ENCODE measurements around the gene FBXO5. TPM values are rescaled to one million over a fixed set of nuclear protein-coding genes. Genes with fewer than 3 reads are reported as not detected.
"Not testable (repeated sequence)": the region's sequence is repeated elsewhere in the genome, so short reads cannot be mapped to it uniquely, and the experiment has no call there.

The FBXO5 gene
- total RNA-seq, 2 donors from 2014 or later: 7.4 to 16.2 TPM

DNA sequence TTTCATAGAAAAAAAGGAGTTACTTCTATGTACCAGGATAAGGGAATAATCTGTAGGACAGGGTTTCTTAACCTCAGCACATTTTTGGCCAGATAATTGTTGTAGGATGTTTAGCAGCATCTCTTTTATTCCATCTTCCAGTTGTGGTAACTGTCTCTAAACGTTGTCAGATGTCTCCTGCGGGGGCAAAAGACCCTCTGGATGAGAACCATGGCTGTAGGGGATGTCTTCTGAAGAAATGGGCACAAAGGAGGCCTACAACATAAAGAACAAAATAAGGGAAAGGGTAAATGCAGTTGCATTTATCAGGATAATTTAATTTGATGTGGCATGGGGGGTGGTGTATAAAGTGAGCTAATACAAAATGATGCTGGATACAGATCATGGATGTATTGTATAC lies 4.1 kb upstream of the FBXO5 start:
- Histone ChIP-seq H3K27me3 (no peaks in the 10 kb centered on the region), H3K4me3 (no peak overlapping the region), H3K36me3 (no peaks in the 10 kb centered on the region), H3K9ac (ENCODE audit: low read depth in 2 of 2, low read length in 2 of 2) (no peak overlapping the region), H3K4me1 (peaks cover 4% of the 10 kb centered on the region), H3K9me3 (no peaks in the 10 kb centered on the region), H3K27ac (no peak overlapping the region)
- intact Hi-C loops (cut with DNase I): no loop called here
- TF ChIP-seq, protein P1, sequence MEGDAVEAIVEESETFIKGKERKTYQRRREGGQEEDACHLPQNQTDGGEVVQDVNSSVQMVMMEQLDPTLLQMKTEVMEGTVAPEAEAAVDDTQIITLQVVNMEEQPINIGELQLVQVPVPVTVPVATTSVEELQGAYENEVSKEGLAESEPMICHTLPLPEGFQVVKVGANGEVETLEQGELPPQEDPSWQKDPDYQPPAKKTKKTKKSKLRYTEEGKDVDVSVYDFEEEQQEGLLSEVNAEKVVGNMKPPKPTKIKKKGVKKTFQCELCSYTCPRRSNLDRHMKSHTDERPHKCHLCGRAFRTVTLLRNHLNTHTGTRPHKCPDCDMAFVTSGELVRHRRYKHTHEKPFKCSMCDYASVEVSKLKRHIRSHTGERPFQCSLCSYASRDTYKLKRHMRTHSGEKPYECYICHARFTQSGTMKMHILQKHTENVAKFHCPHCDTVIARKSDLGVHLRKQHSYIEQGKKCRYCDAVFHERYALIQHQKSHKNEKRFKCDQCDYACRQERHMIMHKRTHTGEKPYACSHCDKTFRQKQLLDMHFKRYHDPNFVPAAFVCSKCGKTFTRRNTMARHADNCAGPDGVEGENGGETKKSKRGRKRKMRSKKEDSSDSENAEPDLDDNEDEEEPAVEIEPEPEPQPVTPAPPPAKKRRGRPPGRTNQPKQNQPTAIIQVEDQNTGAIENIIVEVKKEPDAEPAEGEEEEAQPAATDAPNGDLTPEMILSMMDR (IDR thresholded peaks at IDR 0.05): no peak
- DNase-seq: no peak

DNA sequence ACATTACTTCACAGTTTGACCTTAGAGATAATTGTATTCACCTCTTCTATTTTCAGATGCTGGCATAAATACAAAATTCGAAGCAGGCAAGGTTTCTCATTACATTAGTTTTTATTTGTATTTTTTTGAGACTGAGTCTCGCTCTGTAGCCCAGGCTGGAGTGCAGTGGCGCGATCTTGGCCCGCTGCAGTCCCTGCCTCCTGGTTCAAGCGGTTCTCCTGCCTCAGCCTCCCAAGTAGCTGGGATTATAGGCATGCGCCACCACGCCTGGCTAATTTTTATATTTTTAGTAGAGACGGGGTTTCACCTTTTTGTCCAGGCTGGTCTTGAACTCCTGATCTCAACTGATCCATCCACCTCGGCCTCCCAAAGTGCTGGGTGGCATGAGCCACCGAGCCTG lies 2.5 kb upstream of the FBXO5 start:
- H3K4me3 ChIP-seq; H3K36me3 ChIP-seq; H3K9ac ChIP-seq (ENCODE audit: low read depth in 2 of 2, low read length in 2 of 2); H3K27ac ChIP-seq; intact Hi-C loops (cut with DNase I); H3K9me3 ChIP-seq; H3K27me3 ChIP-seq; H3K4me1 ChIP-seq; DNase-seq: not testable (repeated sequence)

DNA sequence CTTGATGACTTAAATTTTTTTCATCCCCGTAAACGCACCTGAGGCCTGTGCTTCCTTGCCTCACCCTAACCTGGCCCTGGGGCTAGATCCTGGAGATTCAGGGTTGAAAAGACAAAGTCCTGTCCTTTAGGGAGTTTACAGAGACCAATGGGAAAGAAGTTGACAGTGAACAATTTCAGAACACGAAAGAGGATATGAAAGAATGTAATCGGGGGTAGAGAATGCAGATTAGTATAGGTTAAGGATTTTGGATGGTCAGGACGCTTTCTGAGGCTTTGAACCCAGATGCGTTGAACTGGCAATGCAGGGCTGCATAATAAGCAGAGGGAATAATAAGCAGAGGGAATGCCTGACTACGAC lies 1.7 kb upstream of the FBXO5 start:
- H3K9me3 ChIP-seq: no peaks in the 10 kb centered on the region
- H3K4me1 ChIP-seq: peaks cover 7% of the 10 kb centered on the region
- DNase-seq: no peak
- intact Hi-C loops (cut with DNase I): no loop called here
- TF ChIP-seq, protein P1 (IDR thresholded peaks at IDR 0.05): no peak
- H3K4me3 ChIP-seq: peak overlapping the region; percentile 97
- H3K36me3 ChIP-seq: no peaks in the 10 kb centered on the region
- peak overlapping the region; percentile 96 for H3K27ac ChIP-seq
- no peaks in the 10 kb centered on the region for H3K27me3 ChIP-seq
- peak overlapping the region; percentile 47 to 95 for H3K9ac ChIP-seq (ENCODE audit: low read depth in 2 of 2, low read length in 2 of 2)

DNA sequence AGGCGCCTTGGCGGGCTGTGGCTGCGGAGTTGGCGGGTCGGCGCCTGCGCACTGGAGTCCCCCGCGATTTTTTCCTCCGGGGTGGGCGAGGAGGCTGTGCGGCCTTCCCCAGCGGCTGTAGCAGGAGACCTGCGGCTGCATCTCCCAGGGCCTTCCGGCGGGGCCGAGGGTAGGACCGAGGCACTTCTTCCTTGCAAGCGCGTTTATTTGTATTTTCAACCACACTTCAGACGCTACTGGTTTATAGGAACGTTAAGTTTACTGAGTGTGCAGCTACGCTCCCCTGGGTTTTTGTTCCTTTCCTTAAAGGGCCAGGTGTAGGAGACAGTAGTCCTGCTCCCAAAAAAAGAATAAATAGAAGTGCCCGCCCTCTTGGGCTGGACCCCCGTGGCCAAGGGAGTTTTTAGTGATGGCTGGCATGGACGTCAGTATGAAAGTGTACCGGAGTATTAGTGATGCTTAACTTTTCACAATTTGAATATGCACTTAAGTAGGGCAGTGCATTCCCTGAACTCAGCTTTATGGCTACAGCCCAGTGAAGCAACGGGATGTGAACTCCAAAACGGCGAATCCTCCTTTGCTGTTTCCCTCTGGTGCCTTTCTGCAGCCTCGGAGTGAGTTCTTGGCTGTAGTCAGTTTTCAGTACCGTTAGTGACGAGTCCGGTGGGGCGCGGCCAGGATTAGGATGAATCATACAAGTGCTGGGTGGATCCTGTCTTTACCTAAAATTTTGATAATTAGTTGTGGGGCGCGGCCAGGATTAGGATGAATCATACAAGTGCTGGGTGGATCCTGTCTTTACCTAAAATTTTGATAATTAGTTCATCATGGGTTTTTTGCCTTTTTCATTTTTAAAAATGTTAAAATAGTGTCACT lies 1.0 kb upstream of the FBXO5 start:
- peaks cover 7% of the 10 kb centered on the region for H3K4me1 ChIP-seq
- TF ChIP-seq, protein P1 (IDR thresholded peaks at IDR 0.05): no peak

DNA sequence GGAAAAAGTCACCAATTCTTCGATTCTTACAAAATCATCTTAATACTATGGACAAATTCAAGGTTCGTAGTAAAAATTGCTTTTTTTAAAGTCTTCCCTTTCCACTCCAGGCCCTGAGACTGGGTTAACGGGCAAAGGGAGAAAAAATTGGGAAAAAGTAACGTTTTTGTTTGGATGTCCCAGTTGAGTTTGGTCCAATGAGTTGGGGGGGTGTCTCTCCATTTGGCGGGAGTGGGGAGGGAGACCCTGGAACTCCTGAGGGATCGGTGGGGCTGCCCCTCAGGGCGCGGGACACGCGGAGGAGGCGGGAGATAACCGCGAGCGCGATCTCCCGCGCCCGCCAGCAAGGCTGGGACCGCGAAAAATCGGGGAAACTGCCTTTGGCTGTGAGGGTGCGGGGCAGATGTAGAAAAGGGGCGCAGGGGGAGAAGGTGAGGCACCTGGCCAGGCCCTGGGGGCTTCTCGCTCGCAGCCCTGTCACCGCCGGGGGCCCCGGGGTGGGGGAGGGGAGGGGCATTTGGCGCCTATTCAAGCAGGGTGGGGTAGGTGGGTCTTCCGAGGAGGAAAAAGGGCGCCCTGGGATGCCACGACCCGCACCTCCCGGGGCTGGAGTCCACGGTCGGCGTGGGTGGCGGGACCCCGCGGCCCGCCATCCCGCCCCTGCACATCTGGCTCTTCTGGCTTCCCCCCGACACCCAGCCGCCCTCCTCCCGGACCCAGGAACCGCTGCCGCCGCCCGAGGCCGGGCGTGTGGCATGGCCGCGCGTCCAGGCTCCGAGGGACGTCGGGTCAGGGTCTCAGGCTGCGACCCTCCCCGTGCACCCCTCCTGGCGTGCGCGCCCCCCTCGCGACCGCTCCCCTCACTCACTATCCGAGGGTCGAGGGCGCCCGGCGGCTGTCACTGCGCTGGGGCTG lies 595 bp downstream of the FBXO5 start:
- peak; percentile 44 for DNase-seq
- no peak overlapping the region for H3K9ac ChIP-seq (ENCODE audit: low read depth in 2 of 2, low read length in 2 of 2)
- TF ChIP-seq, protein P1 (IDR thresholded peaks at IDR 0.05): no peak
- H3K4me3 ChIP-seq: peak overlapping the region; percentile 97
- H3K4me1 ChIP-seq: peaks cover 7% of the 10 kb centered on the region
- no peaks in the 10 kb centered on the region for H3K27me3 ChIP-seq
- no peak overlapping the region for H3K27ac ChIP-seq
- H3K36me3 ChIP-seq: no peaks in the 10 kb centered on the region
- intact Hi-C loops (cut with DNase I): no loop called here
- H3K9me3 ChIP-seq: no peaks in the 10 kb centered on the region

More for the DNA sequence above, 1.0 kb upstream of the FBXO5 start:
- H3K9me3 ChIP-seq: no peaks in the 10 kb centered on the region
- H3K9ac ChIP-seq (ENCODE audit: low read depth in 2 of 2, low read length in 2 of 2): peak overlapping the region; percentile 77 to 95
- peak; percentile 89 for DNase-seq
- no peaks in the 10 kb centered on the region for H3K36me3 ChIP-seq
- intact Hi-C loops (cut with DNase I): no loop called here
- H3K27ac ChIP-seq: peak overlapping the region; percentile 96
- no peaks in the 10 kb centered on the region for H3K27me3 ChIP-seq
- peak overlapping the region; percentile 97 for H3K4me3 ChIP-seq
